GM21737 (cell line): ENCODE results near the gene DOC2A.
"Not testable (repeated sequence)": the region's sequence is repeated elsewhere in the genome, so short reads cannot be mapped to it uniquely, and the experiment has no call there.

Source experiments
- ATAC-seq: cut with Tn5 transposase; IDR thresholded peaks from one replicate; pipeline ENCODE4 v1.9.1; 2021; ENCODE audit warnings: mild to moderate bottlenecking, moderate library complexity; ENCODE audit not compliant: unreplicated experiment

The DOC2A gene

DNA sequence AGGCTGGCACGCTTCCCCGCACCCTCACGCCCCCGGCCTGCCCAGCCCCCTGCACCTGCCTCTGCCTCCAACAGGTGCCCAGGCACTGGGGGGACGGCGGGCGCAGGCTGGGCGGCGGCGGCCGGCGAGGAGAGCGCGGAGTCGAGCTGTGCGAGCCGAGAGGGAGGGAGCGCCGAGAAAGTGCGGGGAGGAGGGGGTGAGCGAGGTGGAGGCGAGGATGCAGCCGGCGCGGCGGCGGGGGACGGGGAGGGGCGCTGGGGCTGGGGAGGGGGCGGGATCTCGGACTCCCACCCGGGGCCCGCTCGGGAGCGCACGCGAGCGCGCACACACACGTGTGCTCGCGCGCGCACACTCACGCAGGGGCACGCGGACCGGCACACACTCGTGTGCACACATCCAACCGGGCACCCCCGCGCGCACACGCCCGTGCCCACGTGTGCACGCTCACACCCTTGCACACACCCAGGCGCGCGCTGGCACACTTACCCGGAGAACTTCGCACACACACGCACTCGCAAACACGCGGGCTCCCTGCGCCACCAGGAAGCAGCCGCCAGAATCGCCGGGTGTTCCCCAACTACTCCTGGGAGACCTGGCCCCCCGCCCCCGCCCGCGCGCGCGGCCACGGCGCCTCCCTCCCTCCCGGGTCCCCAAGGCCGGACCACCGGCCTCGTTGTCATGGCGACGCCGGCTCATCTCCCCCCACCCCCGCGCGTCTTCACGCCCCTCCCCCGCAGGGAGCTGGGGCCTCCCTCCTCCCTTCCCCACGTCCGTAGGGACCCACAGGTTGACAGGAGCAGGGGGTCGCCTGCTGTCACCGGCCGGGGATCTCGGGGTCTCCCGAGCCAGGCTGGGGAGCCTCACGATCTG lies at the start of gene DOC2A:
Gene DOC2A, minus strand, starts transcription at position 184 of the 870 bp plus-strand sequence. CDS start 805 bp downstream, outside the sequence.
- no peak for ATAC-seq

DNA sequence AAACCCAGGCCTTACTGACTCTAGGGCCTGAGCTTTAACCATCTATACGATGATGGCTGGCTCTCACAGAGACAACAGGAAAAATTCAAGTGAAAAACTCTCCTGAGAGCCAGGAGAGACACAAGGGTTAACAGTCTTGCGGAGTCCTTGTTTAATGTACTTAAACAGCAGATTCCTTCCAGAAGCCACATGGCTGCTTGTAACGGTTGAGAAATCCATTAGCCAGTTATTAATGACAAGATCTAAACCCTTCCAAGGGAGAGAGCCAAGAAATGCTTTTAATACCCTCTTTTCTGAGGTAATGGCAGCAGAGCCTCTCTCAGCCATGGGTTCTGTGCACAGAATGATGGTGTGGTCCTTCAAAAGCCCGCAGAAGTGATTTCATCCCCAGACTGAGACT lies 49.5 kb upstream of the DOC2A start:
- ATAC-seq = no peak

DNA sequence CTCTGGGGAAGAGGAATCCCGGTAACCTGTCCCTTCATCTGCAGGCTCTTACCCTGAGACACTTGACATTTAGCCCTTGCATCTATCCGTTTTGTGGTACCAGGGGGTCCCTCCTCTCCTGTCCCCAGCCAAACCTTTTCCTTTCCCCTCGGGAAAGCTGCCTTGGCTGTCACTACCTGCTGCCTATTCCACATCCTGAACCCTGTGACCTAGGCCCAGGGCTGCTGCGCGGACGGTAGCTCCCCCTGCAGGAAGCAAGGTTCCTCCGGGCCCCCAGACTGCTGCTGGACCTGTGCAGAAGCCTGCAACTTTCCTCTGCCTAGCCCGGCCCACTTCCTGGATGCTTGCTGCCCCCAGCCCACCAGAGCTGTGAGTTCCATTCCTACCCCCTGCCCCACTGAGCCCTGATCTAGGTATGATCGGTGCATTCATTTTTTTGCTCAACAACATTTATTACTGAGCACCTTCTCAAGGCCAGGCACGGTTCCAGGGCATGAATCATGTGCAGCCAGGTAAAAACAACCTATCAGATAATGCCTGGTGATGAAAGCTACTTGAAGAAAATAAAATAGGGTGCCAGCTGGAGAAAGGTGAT lies 44.2 kb upstream of the DOC2A start:
- ATAC-seq = no peak

- no peak for ATAC-seq
Observed at GRCh38 chr16:30054451-30054850, 43.6 kb upstream of the DOC2A start.

GRCh38 chr16:30053376-30054015 lies 42.7 kb upstream of the DOC2A start:
- no peak for ATAC-seq

DNA sequence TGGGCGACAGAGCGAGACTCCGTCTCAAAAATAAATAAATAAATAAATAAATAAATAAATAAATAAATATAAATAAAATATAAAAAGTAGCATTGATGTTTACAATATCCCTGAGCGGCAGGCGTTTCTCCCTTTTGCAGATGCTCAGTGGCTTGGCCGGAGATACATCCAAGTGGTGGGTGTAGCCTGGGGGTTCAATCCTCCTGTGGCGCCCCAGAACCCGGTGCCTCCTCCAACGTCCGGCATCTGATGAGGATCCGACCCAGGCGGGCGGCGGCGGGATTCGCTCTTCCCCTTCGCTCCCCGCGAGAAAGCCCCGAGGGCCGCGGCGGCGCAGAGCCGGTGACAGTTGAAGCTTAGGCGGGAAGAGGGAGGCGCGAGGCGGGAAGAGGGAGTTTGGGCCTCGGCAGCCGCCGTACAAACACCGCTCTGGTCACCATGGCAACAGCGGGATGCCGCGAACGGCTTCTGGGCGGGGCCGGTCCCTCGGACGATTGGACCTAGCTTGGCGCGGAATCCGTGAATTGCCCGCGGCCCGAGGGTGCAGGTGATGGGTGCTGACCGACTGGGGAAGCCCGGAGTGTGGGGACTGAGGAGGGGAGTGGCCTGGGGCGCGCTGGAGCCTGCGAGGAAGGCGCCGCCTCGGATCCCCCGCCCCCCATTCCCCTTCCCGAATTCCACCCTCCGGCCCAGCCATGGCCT lies 42.0 kb upstream of the DOC2A start:
- no peak for ATAC-seq

DNA sequence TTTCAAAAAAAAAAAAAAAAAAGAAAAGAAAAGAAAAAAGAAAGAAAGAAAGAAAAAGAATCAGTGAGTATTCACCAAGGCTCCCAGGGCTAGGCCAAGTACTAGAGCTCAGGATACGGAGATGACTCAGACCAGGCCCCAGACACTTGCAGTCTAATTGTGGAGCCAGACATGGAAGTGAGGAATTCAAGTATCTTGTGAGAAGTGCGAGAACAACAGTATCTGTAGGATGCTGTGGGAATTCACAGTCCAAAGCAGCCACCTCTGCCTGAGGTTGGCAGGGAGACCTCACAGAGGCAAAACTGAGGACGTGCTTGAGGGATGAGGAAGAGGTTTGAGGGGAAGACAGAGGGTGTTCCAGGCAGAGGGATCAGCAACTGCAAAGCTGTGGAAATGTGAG lies 40.7 kb upstream of the DOC2A start:
- no peak for ATAC-seq

GRCh38 chr16:30049871-30050270 lies 39.0 kb upstream of the DOC2A start:
- ATAC-seq = no peak

DNA sequence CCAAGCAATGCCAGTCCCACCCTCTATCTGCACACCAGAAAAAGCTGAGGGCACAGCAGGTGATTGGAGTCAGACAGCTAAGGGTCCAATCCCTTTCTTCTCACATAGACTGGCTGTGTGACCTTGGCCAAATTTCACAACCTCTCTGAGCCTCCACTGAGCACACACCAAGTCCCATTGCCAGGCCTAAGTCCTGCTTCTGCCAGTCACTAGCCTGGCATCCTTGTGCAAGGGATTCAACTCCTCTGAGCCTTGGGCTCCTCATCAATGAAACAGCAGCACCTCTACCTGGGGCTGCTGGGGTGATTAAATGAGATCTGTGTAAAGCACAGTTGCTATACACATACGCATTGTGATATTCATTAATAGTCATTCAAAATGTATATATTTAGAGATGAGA lies 35.8 kb upstream of the DOC2A start:
- no peak for ATAC-seq

DNA sequence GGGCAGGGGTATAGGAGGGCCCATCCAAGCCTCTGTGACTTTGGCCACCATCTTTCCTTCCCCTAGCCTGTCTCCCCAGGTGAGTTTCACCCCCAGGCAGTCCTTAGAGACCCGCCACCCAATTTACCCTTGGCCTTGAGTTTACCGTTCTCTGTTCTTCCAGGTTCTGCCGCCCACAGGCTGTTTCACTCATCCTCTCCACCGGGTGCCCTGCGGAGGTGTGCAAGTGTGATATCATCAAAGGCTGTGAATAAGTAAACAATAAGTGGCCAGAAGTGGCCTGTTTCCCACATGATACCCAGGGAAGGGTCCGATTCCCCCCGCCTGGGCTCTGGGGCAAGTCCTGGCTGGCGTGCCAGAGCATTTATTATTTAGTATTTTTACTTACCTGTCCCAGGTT lies 35.4 kb upstream of the DOC2A start:
- ATAC-seq = no peak

DNA sequence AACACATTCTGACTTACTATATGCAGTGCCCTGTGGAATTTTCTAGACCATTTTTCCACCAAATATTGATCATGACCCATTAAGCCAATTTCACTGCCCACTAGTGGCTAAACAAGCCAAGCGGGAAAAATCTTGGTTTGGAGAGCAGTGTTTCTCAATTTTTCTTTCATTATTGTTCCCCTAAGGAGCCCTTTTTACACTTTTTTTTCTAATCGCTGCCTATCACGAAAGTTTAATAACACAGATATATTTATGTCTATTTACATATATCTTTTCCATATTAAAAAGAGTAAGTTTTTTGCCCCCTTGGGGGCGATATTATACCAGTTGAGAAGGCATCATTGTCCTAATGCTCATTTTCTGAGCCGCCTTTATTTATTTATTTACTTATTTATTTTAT lies 31.0 kb upstream of the DOC2A start:
- no peak for ATAC-seq

DNA sequence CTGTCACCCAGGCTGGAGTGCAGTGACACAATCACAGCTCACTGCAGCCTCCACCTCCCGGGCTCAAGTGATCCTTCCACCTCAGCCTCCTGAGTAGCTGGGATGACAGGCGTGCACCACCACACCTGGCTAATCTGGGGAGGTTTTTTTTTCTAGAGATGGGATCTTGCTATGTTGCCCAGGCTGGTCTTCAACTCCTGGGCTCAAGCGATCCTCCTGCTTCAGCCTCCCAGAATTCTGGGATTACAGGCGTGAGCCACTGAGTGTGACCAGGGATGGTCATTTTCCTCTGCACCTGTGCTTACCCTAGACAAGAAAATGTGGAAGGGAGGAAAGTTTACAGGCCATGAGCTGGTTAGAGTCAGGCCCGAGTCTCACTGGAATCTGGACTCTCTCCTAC lies 29.9 kb upstream of the DOC2A start:
- ATAC-seq = not testable (repeated sequence)

GRCh38 chr16:30040221-30040620 lies 29.4 kb upstream of the DOC2A start:
- ATAC-seq = no peak

- no peak for ATAC-seq
Observed at GRCh38 chr16:30033270-30033669, 22.4 kb upstream of the DOC2A start.

- ATAC-seq = no peak
Observed at GRCh38 chr16:30032083-30032819, 21.4 kb upstream of the DOC2A start.

GRCh38 chr16:30031477-30031918 lies 20.7 kb upstream of the DOC2A start:
- ATAC-seq = no peak

- no peak for ATAC-seq
Observed at GRCh38 chr16:30030841-30031413, 20.1 kb upstream of the DOC2A start, which contains the start of gene TLCD3B. Gene TLCD3B (minus strand): TSS chr16:30031271. CDS start chr16:30030527, 744 bp downstream.

- no peak for ATAC-seq
Observed at GRCh38 chr16:30030011-30030685, 19.3 kb upstream of the DOC2A start.

GRCh38 chr16:30028438-30029076 lies 17.7 kb upstream of the DOC2A start:
- no peak for ATAC-seq
